Ovary (tissue), 3 donors: Measurements from ENCODE around the gene SBNO1.

Source experiments
- CTCF ChIP-seq, 3 donors: fragments of 450-650 bp in 2 of 3; fragments of 200-600 bp in 1 of 3; IDR thresholded peaks; one replicate each; pipeline versions ENCODE4 v1.5.1 to v1.8.0; 2016 to 2022; ENCODE audit warnings: antibody characterized with exemption in 3 of 3, mild to moderate bottlenecking in 1 of 3
- EP300 ChIP-seq: sonication (generic); formaldehyde crosslinking; IDR thresholded peaks from one replicate; pipeline ENCODE4 v1.6.1; 2017; ENCODE audit warnings: antibody characterized with exemption
- POLR2A ChIP-seq: fragments of 450-650 bp; IDR thresholded peaks from one replicate; pipeline ENCODE4 v1.6.1; 2017; ENCODE audit warnings: antibody characterized with exemption, mild to moderate bottlenecking, moderate library complexity
- donor health status: DM: no; HTN: no; CAD: no.

- TF ChIP-seq CTCF (IDR thresholded peaks at IDR 0.05) (no peak), POLR2A (no peak), EP300 (no peak)
Measured at GRCh38 chr12:123382684-123383083, 18.0 kb upstream of the SBNO1 start.
